K562 (cell line): ENCODE results near the gene FAM83G. TPM values are rescaled to one million over a fixed set of nuclear protein-coding genes. Genes with fewer than 3 reads are reported as not detected.

Source experiments
- ATAC-seq: fragments of 200-7000 bp; cut with Tn5 transposase; 3 replicates; pipeline ENCODE4 v1.9.1; 2020; ENCODE audit warnings: moderate library complexity
- BruUV-seq: library from RNA; stranded (reverse); fragments of 400-500 nt; replicated peaks from 2 replicates; lab custom pipeline; 2021; lab: Mats Ljungman, UMichigan
- CTCF ChIA-PET: fragments of 300-600 bp; formaldehyde crosslinking; extraction: SDS; loops from one replicate; lab custom pipeline; 2021; ENCODE audit warnings: low intra/inter-chr PET ratio; lab: Yijun Ruan, JAX
- POLR2A ChIA-PET: fragments of 300-600, 350-650 bp; sonication (Branson Sonifier 250); formaldehyde crosslinking; extraction: SDS; loops from one replicate; lab custom pipeline; 2021; ENCODE audit warnings: antibody characterized with exemption, inconsistent platforms; lab: Yijun Ruan, JAX
- DNase-seq, 4 experiments: peaks; one replicate each; pipeline versions ENCODE4 v3.0.0 to v3.0.0-alpha.2; 2011 to 2018; ENCODE audit warnings: low spot score in 3 of 4, mixed read lengths in 3 of 4; ENCODE audit errors: extremely low read depth in 1 of 4
- FAIRE-seq: peaks from 2 replicates; lab custom pipeline; 2011; peaks lifted over from hg19 to GRCh38; lab: Jason Lieb, UNC
- H2AFZ ChIP-seq: 2 replicates; pipeline ENCODE4 v1.6.0; 2011; ENCODE audit warnings: low read depth, low read length, control low read depth, inconsistent platforms
- H3K27ac ChIP-seq: fragments of 200-600 bp; 3 replicates; pipeline ENCODE4 v1.8.0; 2011; ENCODE audit warnings: low read depth, mild to moderate bottlenecking, control low read depth, inconsistent platforms, low read length, moderate library complexity, mixed read lengths; ENCODE audit errors: extremely low read depth
- H3K27me3 ChIP-seq, 2 experiments: fragments of 300-600 bp in 1 of 2; 2 replicates in 1 of 2; 3 replicates in 1 of 2; pipeline versions ENCODE4 v1.6.0 to v1.8.0; 2011; ENCODE audit warnings: inconsistent platforms in 2 of 2, low read length in 2 of 2, mild to moderate bottlenecking in 1 of 2, mixed read lengths in 1 of 2, moderate library complexity in 1 of 2; ENCODE audit not compliant: control insufficient read depth in 2 of 2, insufficient read depth in 2 of 2
- H3K36me3 ChIP-seq: fragments of 300-600 bp; 3 replicates; pipeline ENCODE4 v1.8.0; 2011; ENCODE audit warnings: mild to moderate bottlenecking, low read length, inconsistent platforms; ENCODE audit not compliant: control insufficient read depth, insufficient read depth
- H3K4me1 ChIP-seq, 2 experiments: fragments of 200-600 bp in 1 of 2; replicated peaks in 1 of 2; 2 replicates in 1 of 2; 3 replicates in 1 of 2; pipeline versions ENCODE4 v1.5.1 to v1.8.0; 2011; ENCODE audit warnings: inconsistent platforms in 2 of 2, low read length in 2 of 2, mild to moderate bottlenecking in 1 of 2, mixed read lengths in 1 of 2, moderate library complexity in 1 of 2; ENCODE audit not compliant: control insufficient read depth in 2 of 2, insufficient read depth in 2 of 2
- H3K4me2 ChIP-seq: 2 replicates; pipeline ENCODE4 v1.6.1; 2011; ENCODE audit warnings: low read length, control low read depth, inconsistent platforms, mixed read lengths; ENCODE audit not compliant: insufficient read depth
- H3K4me3 ChIP-seq: fragments of 200-600 bp; sonication (generic), shearing (Covaris generic); 2 replicates; pipeline ENCODE4 v1.5.1; 2016; ENCODE audit warnings: control low read depth, inconsistent platforms
- H3K79me2 ChIP-seq: fragments of 200-600 bp; 3 replicates; pipeline ENCODE4 v1.8.0; 2011; ENCODE audit warnings: low read length, inconsistent platforms; ENCODE audit not compliant: control insufficient read depth, insufficient read depth
- H3K9ac ChIP-seq, 2 experiments: 2 replicates each; pipeline versions ENCODE4 v1.6.0 to v1.6.1; 2011; ENCODE audit warnings: low read depth in 2 of 2, low read length in 2 of 2, control low read depth in 1 of 2, inconsistent platforms in 1 of 2, mild to moderate bottlenecking in 1 of 2, mixed read lengths in 1 of 2; ENCODE audit not compliant: insufficient read depth in 1 of 2
- H3K9me1 ChIP-seq: one replicate; pipeline ENCODE4 v1.6.0; 2011; ENCODE audit warnings: inconsistent platforms, mild to moderate bottlenecking, low read length, moderate library complexity; ENCODE audit not compliant: control insufficient read depth, insufficient read depth
- H3K9me3 ChIP-seq: replicated peaks from 2 replicates; pipeline ENCODE4 v1.5.1; 2011; ENCODE audit warnings: low read depth, low read length, inconsistent platforms; ENCODE audit not compliant: control insufficient read depth, insufficient read depth
- H4K20me1 ChIP-seq: replicated peaks from 2 replicates; pipeline ENCODE4 v1.6.1; 2011; ENCODE audit warnings: low read length, inconsistent platforms, mixed read lengths; ENCODE audit not compliant: control insufficient read depth, insufficient read depth
- CBFA2T2 ChIP-seq: fragments of 450-650 bp; conservative IDR thresholded peaks from 2 replicates; pipeline ENCODE4 v1.6.1; 2017; ENCODE audit warnings: mild to moderate bottlenecking
- CTCFL ChIP-seq: IDR thresholded peaks from 2 replicates; pipeline ENCODE4 v1.6.1; 2011; ENCODE audit warnings: borderline replicate concordance, low read depth, mild to moderate bottlenecking, moderate library complexity, low read length; ENCODE audit not compliant: insufficient read depth, poor library complexity, severe bottlenecking
- KDM4B ChIP-seq, 2 experiments: fragments of 450-650 bp in 1 of 2; sonication (generic) in 1 of 2; IDR thresholded peaks; 2 replicates each; pipeline ENCODE4 v1.6.1; 2016 to 2017; ENCODE audit warnings: borderline replicate concordance in 2 of 2, antibody characterized with exemption in 1 of 2, low read depth in 1 of 2, mild to moderate bottlenecking in 1 of 2
- NCOR1 ChIP-seq: fragments of 450-650 bp; IDR thresholded peaks from 2 replicates; pipeline ENCODE4 v1.6.1; 2016; ENCODE audit warnings: mild to moderate bottlenecking, moderate library complexity
- NFIC ChIP-seq: fragments of 450-650 bp; IDR thresholded peaks from 2 replicates; pipeline ENCODE4 v1.6.1; 2017; ENCODE audit warnings: mild to moderate bottlenecking, inconsistent platforms
- NRF1 ChIP-seq, 2 experiments: fragments of 450-650 bp; IDR thresholded peaks in 1 of 2; conservative IDR thresholded peaks in 1 of 2; 2 replicates each; pipeline ENCODE4 v1.6.1; 2014; ENCODE audit warnings: mild to moderate bottlenecking in 2 of 2
- PHTF2 ChIP-seq: fragments of 250-450 bp; sonication (Bioruptor Pico); IDR thresholded peaks from 2 replicates; pipeline ENCODE4 v1.5.0; 2021; ENCODE audit warnings: mild to moderate bottlenecking
- PML ChIP-seq: IDR thresholded peaks from 2 replicates; pipeline ENCODE4 v1.6.1; 2012; ENCODE audit warnings: low read length, inconsistent platforms
- RB1 ChIP-seq: fragments of 450-650 bp; IDR thresholded peaks from 2 replicates; pipeline ENCODE4 v1.6.1; 2017; ENCODE audit warnings: low read depth, mild to moderate bottlenecking
- SMAD4 ChIP-seq: fragments of 250-450 bp; sonication (Bioruptor Pico); conservative IDR thresholded peaks from 2 replicates; pipeline ENCODE4 v1.8.0; 2021; ENCODE audit warnings: inconsistent platforms, mild to moderate bottlenecking, moderate library complexity
- U2AF1 ChIP-seq: fragments of 200-400 bp; formaldehyde crosslinking; optimal IDR thresholded peaks from 2 replicates; pipeline ENCODE3; 2017; ENCODE audit warnings: mild to moderate bottlenecking, low read depth, low read length, moderate library complexity
- ZBTB12 ChIP-seq: fragments of 250-450 bp; sonication (Bioruptor Pico); IDR thresholded peaks from 2 replicates; pipeline ENCODE4 v1.4.0; 2020
- WGBS: fragments of 100-300 bp; shearing (Covaris generic); methylation state at CpG from one replicate; pipeline ENCODE4 v1.1.6; 2016; ENCODE audit warnings: low coverage, mixed read lengths; ENCODE audit not compliant: insufficient coverage; ENCODE audit errors: missing lambda C conversion rate; 5-methylcytosine and 5-hydroxymethylcytosine counted together
- in situ Hi-C: fragments of 300-500 bp; cut with MboI; formaldehyde crosslinking; loops from 4 replicates; pipeline ENCODE4 v1.15.0; 2018; ENCODE audit warnings: inconsistent platforms, mixed read lengths
- intact Hi-C: fragments of 100-400 bp; cut with micrococcal nuclease; formaldehyde crosslinking; loops from 2 replicates; pipeline ENCODE4 v1.14.2; 2022
- polyA plus RNA-seq, 8 experiments: library from polyadenylated mRNA; depleted of rRNA in 4 of 8; stranded (reverse) in 5 of 8; unstranded in 3 of 8; fragments of >200 nt; fragmentation: Nextera tagmentation in 2 of 8; fragmentation: Illumina TruSeq in 1 of 8; extraction: Ambion mirVana in 2 of 8; extraction: Trizol in 1 of 8; gene quantifications; 2 replicates each; pipeline versions ENCODE4 v1.2.1 to v1.2.3, GENCODE V29; 2011 to 2014; ENCODE audit warnings: inconsistent platforms in 1 of 8, missing spikeins in 1 of 8
- total RNA-seq, 7 experiments: library from RNA; depleted of rRNA in 6 of 7; stranded (reverse); fragments of >200 nt in 6 of 7; fragmentation: Illumina TruSeq in 2 of 7; extraction: Trizol in 2 of 7; gene quantifications; 2 replicates each; pipeline versions ENCODE4 v1.2.1 to v1.2.3, GENCODE V29; 2011 to 2021; ENCODE audit warnings: low replicate concordance in 1 of 7

FAM83G gene
- total and polyA plus RNA-seq, 9 of the 15 experiments (the other 6 are each of a cell fraction or from before 2014, with no cell fraction given) = 0.04 to 10.3 (median 4.5) TPM; not detected in 1

GRCh38 chr17:19009970-19010369 lies 5.4 kb upstream of the FAM83G start:
- intact Hi-C loops = no loop called here
- FAIRE-seq (no peak), DNase-seq (no peak), ATAC-seq (no peak)
- Histone ChIP-seq H3K9me3 (no peaks in the 10 kb centered on the region), H4K20me1 (no peaks in the 10 kb centered on the region), H3K4me1 (peaks cover 0 to 12% of the 10 kb centered on the region in 2 experiments; a peak in 3 of 5 replicates), H3K9ac (0 out of 4 replicates have a peak overlapping the region, but pooled peaks of 1 of the 2 experiments have one; percentile 13), H3K9me1 (no peaks in the 10 kb centered on the region), H3K27me3 (no peaks in the 10 kb centered on the region), H3K79me2 (no peaks in the 10 kb centered on the region), H2AFZ (no peak overlapping the region), H3K4me3 (no peak overlapping the region), H3K36me3 (no peaks in the 10 kb centered on the region), H3K27ac (no peak overlapping the region), H3K4me2 (no peak overlapping the region)
- no TSS peak for BruUV-seq
- ChIA-PET POLR2A (interaction anchor here (1.0 kb wide), 1 partner anchor 12 kb away, joined by 5 read pairs; no protein-coding TSS in a partner anchor), CTCF (no interaction called here)
- in situ Hi-C loops = no loop called here
- WGBS = 66% methylated on average over 12 of the region's 12 CpGs
- TF ChIP-seq NCOR1 (no peak), KDM4B (IDR thresholded peaks at IDR 0.05; ENCODE audit: borderline replicate concordance in 2 of 2, low read depth in 1 of 2) (no peak), ZBTB12 (no peak), RB1 (no peak), NFIC (no peak), CBFA2T2 (no peak), PML (no peak), SMAD4 (CRISPR knock-in tag) (no peak), CTCFL (no peak), U2AF1 (no peak), PHTF2 (CRISPR knock-in tag) (no peak), NRF1 (conservative IDR thresholded peaks at IDR 0.05 in 1 of 2, IDR thresholded peaks at IDR 0.05 in 1 of 2) (no peak)
